HG03060 (cell line): ENCODE data around the gene IGFBP4.

Experiments
- ATAC-seq: cut with Tn5 transposase; IDR thresholded peaks from one replicate; pipeline ENCODE4 v1.9.1; 2021; ENCODE audit warnings: low read depth, moderate number of reproducible peaks; ENCODE audit not compliant: unreplicated experiment

Gene IGFBP4

GRCh38 chr17:40430272-40431230 is 12.7 kb upstream of the IGFBP4 start:
- no peak for ATAC-seq

GRCh38 chr17:40431231-40431602 is 12.0 kb upstream of the IGFBP4 start:
- ATAC-seq, result no peak

GRCh38 chr17:40432864-40433528 is 10.3 kb upstream of the IGFBP4 start:
- no peak for ATAC-seq

GRCh38 chr17:40433551-40434415 is 9.5 kb upstream of the IGFBP4 start:
- no peak for ATAC-seq

- no peak for ATAC-seq
These were observed 6.6 kb upstream of the IGFBP4 start for GRCh38 chr17:40436636-40437035.

- ATAC-seq, result no peak
These were observed 6.0 kb upstream of the IGFBP4 start for GRCh38 chr17:40437095-40437732.

GRCh38 chr17:40440166-40440565 is 3.1 kb upstream of the IGFBP4 start:
- no peak for ATAC-seq

- no peak for ATAC-seq
These were observed 656 bp upstream of the IGFBP4 start for GRCh38 chr17:40442392-40443195.

GRCh38 chr17:40443988-40444899 is 994 bp downstream of the IGFBP4 start:
- ATAC-seq, result no peak

- ATAC-seq, result no peak
These were observed 2.7 kb downstream of the IGFBP4 start for GRCh38 chr17:40445751-40446468.

GRCh38 chr17:40447148-40447644 is 3.9 kb downstream of the IGFBP4 start:
- ATAC-seq, result no peak

- ATAC-seq, result no peak
These were observed 4.6 kb downstream of the IGFBP4 start for GRCh38 chr17:40447806-40448205.

- ATAC-seq, result no peak
These were observed 5.0 kb downstream of the IGFBP4 start for GRCh38 chr17:40448213-40448638.

- ATAC-seq, result no peak
These were observed 5.5 kb downstream of the IGFBP4 start for GRCh38 chr17:40448639-40449261.

- ATAC-seq, result no peak
These were observed 6.9 kb downstream of the IGFBP4 start for GRCh38 chr17:40450175-40450574.

GRCh38 chr17:40451420-40451819 is 8.2 kb downstream of the IGFBP4 start:
- no peak for ATAC-seq

- ATAC-seq, result no peak
These were observed 9.1 kb downstream of the IGFBP4 start for GRCh38 chr17:40452216-40452787.
